Measurements from ENCODE around the gene SHH. TPM values are rescaled to one million over a fixed set of nuclear protein-coding genes. Genes with fewer than 3 reads are reported as not detected.

The SHH gene
- total and polyA plus RNA-seq, 2 of the 4 experiments (the other 2 are of a cell fraction): under 0.01 to 0.03 TPM

DNA sequence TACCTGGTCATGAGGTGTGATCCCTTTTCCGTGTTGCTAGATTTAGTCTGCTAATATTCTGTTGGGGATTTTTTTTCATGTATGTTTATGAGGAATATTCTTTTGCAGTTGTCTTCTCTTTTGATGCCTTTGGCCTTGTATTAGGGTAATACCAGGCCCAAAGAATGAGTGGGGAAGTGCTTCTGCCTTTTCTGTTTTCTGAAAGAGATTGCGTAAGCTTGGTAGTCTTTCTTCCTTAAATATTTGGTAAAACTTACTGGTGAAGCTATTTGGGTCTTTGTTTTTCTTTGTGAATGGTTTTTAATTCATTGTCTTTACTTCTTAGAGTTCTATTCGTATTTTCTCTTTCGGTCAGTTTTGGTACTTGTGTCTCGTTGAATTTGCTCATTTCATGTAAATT is 51.1 kb downstream of the SHH start:
- no peak overlapping the region for H3K14ac ChIP-seq (replicated peaks; ENCODE audit: low read depth, low read length)
- H3K36me3 ChIP-seq (ENCODE audit: control insufficient read depth, insufficient read depth, low read length): peaks cover 29% of the 10 kb centered on the region
- peaks cover 31 to 70% of the 10 kb centered on the region in 2 experiments for H3K79me1 ChIP-seq (ENCODE audit: low read depth in 1 of 2, low read length in 2 of 2)
- H2BK120ac ChIP-seq (ENCODE audit: low read depth, low read length): no peak overlapping the region
- WGBS, 2 experiments (ENCODE audit: extremely low coverage in 2 of 2, insufficient read length in 1 of 2): no CpG with 5 or more reads among the region's 5 CpGs
- peaks cover 2% of the 10 kb centered on the region; the same call in 1 of the 2 replicates for H3K4me1 ChIP-seq (ENCODE audit: control insufficient read depth, insufficient read depth, low read length)
- DNase-seq (no peak), ATAC-seq (ENCODE audit: low read depth) (no peak)
- no peak overlapping the region for H3K27ac ChIP-seq (ENCODE audit: insufficient read depth, low read length)
- in situ Hi-C loops (cut with MboI; ENCODE audit: low sequenced_read_pairs): loop anchor here (25.0 kb wide), 1 partner anchor 374 kb away; no protein-coding TSS in a partner anchor
- no peak overlapping the region for H3K4ac ChIP-seq (ENCODE audit: low read depth, low read length)
- dilution Hi-C loops (cut with HindIII; ENCODE audit: low sequenced_read_pairs, unreplicated experiment): no loop called here
- H2BK15ac ChIP-seq (ENCODE audit: low read depth, low read length): no peak overlapping the region
- H3K4me3 ChIP-seq (ENCODE audit: insufficient read depth, low read depth, low read length): no peak overlapping the region
- H2AFZ ChIP-seq (replicated peaks; ENCODE audit: low read length, poor library complexity): no peak overlapping the region
- H3K18ac ChIP-seq (ENCODE audit: low read depth, low read length): no peak overlapping the region
- BruUV-seq (replicated peaks): no TSS peak
- H4K91ac ChIP-seq (ENCODE audit: insufficient read depth, low read depth, low read length): no peak overlapping the region
- intact Hi-C loops (cut with micrococcal nuclease): no loop called here
- H4K5ac ChIP-seq (ENCODE audit: low read depth, low read length): no peak overlapping the region
- no peak overlapping the region for H3K56ac ChIP-seq (ENCODE audit: extremely low read depth, insufficient read depth, low read length)
- H2BK20ac ChIP-seq (ENCODE audit: low read depth, low read length): no peak overlapping the region
- H2BK5ac ChIP-seq (ENCODE audit: low read depth, low read length, poor library complexity, severe bottlenecking): no peak overlapping the region
- no peak overlapping the region for H3K23ac ChIP-seq (ENCODE audit: low read depth, low read length)
- H4K8ac ChIP-seq (ENCODE audit: low read depth in 2 of 2, low read length in 2 of 2): no peak overlapping the region
- no peaks in the 10 kb centered on the region for H3K27me3 ChIP-seq (ENCODE audit: control insufficient read depth, insufficient read depth, low read length)
- ChIA-PET POLR2A (ENCODE audit: unreplicated experiment) (no interaction called here), CTCF (interaction anchor here (2.2 kb wide), 1 partner anchor 163 kb away, joined by 7 read pairs; no protein-coding TSS in a partner anchor)
- no peak overlapping the region for H3K9ac ChIP-seq (ENCODE audit: low read depth, low read length)
- peaks cover 48% of the 10 kb centered on the region for H4K20me1 ChIP-seq (ENCODE audit: insufficient read depth, low read length)
- H3K9me3 ChIP-seq (ENCODE audit: control insufficient read depth, insufficient read depth, low read length): no peaks in the 10 kb centered on the region
- no peak overlapping the region for H2AK9ac ChIP-seq (replicated peaks; ENCODE audit: low read depth, low read length, poor library complexity)
- H3K4me2 ChIP-seq (ENCODE audit: low read depth, low read length): no peak overlapping the region
- peaks cover 8% of the 10 kb centered on the region; the same call in 1 of the 2 replicates for H3K9me1 ChIP-seq (ENCODE audit: insufficient read depth, low read length)
- TF ChIP-seq RCOR1 (IDR thresholded peaks at IDR 0.05; ENCODE audit: insufficient replicate concordance, low read length): no peak
- TF ChIP-seq CEBPB (IDR thresholded peaks at IDR 0.05; ENCODE audit: low read depth, low read length): peak; percentile 73
- no peak overlapping the region for H2AK5ac ChIP-seq (ENCODE audit: low read depth, low read length)
